Tibial artery (tissue), 4 donors: ENCODE measurements around the gene OR2F1.

Experiments used
- DNase-seq, 2 donors: peaks; one replicate each; pipeline ENCODE4 v3.0.0-alpha.2; 2019
- H3K27ac ChIP-seq, 2 donors: fragments of 200-600 bp; sonication (generic) in 1 of 2; 1 replicate in 1 of 2; 2 replicates in 1 of 2; pipeline ENCODE4 v1.5.1; 2018 to 2019; ENCODE audit warnings: mild to moderate bottlenecking in 1 of 2
- H3K27me3 ChIP-seq, 2 donors: fragments of 200-600 bp; sonication (generic) in 1 of 2; one replicate each; pipeline versions ENCODE4 v1.5.1 to v1.6.0; 2016 to 2019
- H3K36me3 ChIP-seq, 3 donors: fragments of 200-600 bp; sonication (generic) in 2 of 3; one replicate each; pipeline ENCODE4 v1.5.1; 2016 to 2019; ENCODE audit warnings: mild to moderate bottlenecking in 2 of 3
- H3K4me1 ChIP-seq, 4 donors: fragments of 200-600 bp; sonication (generic) in 2 of 4; 1 replicate in 3 of 4; 2 replicates in 1 of 4; pipeline ENCODE4 v1.5.1; 2016 to 2019
- H3K4me3 ChIP-seq, 2 donors: fragments of 200-600 bp; sonication (generic) in 1 of 2; 1 replicate in 1 of 2; 2 replicates in 1 of 2; pipeline ENCODE4 v1.5.1; 2018 to 2019; ENCODE audit warnings: mild to moderate bottlenecking in 2 of 2
- H3K9me3 ChIP-seq, 3 donors: fragments of 200-600 bp; sonication (generic) in 1 of 3; one replicate each; pipeline ENCODE4 v1.5.1; 2016 to 2019
- CTCF ChIP-seq, 2 experiments: fragments of 200-600 bp in 1 of 2; fragments of 450-650 bp in 1 of 2; IDR thresholded peaks; one replicate each; pipeline ENCODE4 v1.5.1; 2017 to 2019; ENCODE audit warnings: antibody characterized with exemption in 2 of 2, mild to moderate bottlenecking in 1 of 2, moderate library complexity in 1 of 2
- intact Hi-C: fragments of 100-400 bp; cut with DNase I; formaldehyde crosslinking; loops from one replicate; pipeline ENCODE4 v1.15.0; 2023; ENCODE audit warnings: low total_unique reads

Gene OR2F1

GRCh38 chr7:143975617-143976016 lies 21.0 kb downstream of the OR2F1 start:
- intact Hi-C loops, result no loop called here
- no peak for TF ChIP-seq CTCF (IDR thresholded peaks at IDR 0.05)
- H3K4me3 ChIP-seq, result no peak overlapping the region
- no peaks in the 10 kb centered on the region for H3K36me3 ChIP-seq
- H3K4me1 ChIP-seq, result peaks cover 0 to 7% (median 0%) of the 10 kb centered on the region in 4 donors
- no peak for DNase-seq
- no peaks in the 10 kb centered on the region for H3K27me3 ChIP-seq
- H3K27ac ChIP-seq, result no peak overlapping the region
- peaks cover 0 to 6% (median 0%) of the 10 kb centered on the region in 3 donors for H3K9me3 ChIP-seq

DNA sequence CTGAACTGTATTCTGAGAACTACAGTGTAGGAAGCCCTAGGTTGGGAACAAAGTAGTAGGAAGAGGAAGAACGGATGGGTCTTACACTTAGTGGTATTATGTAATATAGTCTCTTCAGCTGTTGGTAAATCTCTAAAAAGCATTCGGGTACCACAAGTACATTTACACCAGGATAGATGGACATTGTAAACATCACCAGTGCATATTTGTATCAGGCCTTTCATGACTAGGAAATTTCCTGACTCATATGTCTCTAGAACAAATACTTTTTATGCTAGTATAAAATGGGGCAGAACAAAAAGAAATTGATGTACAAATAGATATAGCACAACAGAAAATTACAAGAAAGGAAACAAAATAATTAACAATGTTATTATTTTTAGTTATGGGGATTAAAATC lies 23.9 kb downstream of the OR2F1 start:
- intact Hi-C loops, result no loop called here

DNA sequence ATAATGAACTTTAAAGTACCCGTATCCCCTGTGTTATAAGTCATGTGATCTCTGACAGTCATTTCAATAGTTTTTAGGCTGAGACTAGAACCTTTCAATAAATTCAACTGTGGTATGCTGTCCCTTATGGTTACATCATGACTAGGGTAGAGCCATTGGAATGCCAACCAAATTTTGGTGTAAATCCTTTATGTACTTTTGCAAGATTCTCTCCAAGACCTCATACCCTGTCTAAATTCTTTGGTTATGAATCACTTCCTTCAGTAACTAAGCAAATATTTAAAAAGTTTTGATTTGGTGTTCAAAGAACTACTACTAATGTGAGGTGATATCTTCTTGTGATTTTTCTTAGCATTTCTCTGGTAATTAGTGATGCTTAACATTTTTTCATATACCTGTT lies 24.7 kb downstream of the OR2F1 start:
- no peak for TF ChIP-seq CTCF (IDR thresholded peaks at IDR 0.05)
- no peaks in the 10 kb centered on the region for H3K36me3 ChIP-seq
- no peak for DNase-seq
- no peaks in the 10 kb centered on the region for H3K27me3 ChIP-seq
- no peak overlapping the region for H3K4me3 ChIP-seq
- H3K4me1 ChIP-seq, result peaks cover 0 to 7% (median 0%) of the 10 kb centered on the region in 4 donors
- no peak overlapping the region for H3K27ac ChIP-seq
- intact Hi-C loops, result no loop called here
- no peaks in the 10 kb centered on the region for H3K9me3 ChIP-seq

More for the DNA sequence above, 23.9 kb downstream of the OR2F1 start:
- no peak overlapping the region for H3K4me3 ChIP-seq
- no peaks in the 10 kb centered on the region for H3K36me3 ChIP-seq
- no peaks in the 10 kb centered on the region for H3K27me3 ChIP-seq
- no peaks in the 10 kb centered on the region for H3K9me3 ChIP-seq
- H3K27ac ChIP-seq, result no peak overlapping the region
- DNase-seq, result no peak
- TF ChIP-seq CTCF (IDR thresholded peaks at IDR 0.05), result no peak
- peaks cover 0 to 7% (median 0%) of the 10 kb centered on the region in 4 donors for H3K4me1 ChIP-seq

DNA sequence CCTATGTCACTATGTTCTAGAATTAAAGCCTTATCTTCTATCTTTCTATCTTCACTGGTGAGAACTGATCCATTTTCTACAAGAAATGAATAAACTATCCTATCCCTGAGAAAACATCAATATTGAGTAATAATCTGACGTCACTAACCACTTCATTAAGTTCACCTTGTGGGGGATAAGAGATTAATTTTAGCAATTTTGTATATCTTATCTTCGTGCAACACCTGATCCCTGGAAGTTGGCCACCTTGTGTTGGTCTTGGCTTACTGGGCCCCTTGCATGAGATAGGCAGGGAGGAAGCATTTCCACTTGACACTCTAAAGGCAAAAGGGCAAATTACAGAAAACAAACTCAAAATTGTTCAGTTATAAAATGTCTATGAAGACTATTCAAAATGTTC lies 25.4 kb downstream of the OR2F1 start:
- Histone ChIP-seq H3K27me3 (no peaks in the 10 kb centered on the region), H3K4me1 (peaks cover 0 to 7% (median 0%) of the 10 kb centered on the region in 4 donors), H3K9me3 (no peaks in the 10 kb centered on the region), H3K36me3 (no peaks in the 10 kb centered on the region), H3K27ac (no peak overlapping the region), H3K4me3 (no peak overlapping the region)
- intact Hi-C loops, result no loop called here
- TF ChIP-seq CTCF (IDR thresholded peaks at IDR 0.05), result no peak
- no peak for DNase-seq

GRCh38 chr7:143980746-143981510 lies 26.3 kb downstream of the OR2F1 start:
- no peaks in the 10 kb centered on the region for H3K9me3 ChIP-seq
- H3K36me3 ChIP-seq, result no peaks in the 10 kb centered on the region
- DNase-seq, result no peak
- intact Hi-C loops, result no loop called here
- H3K4me1 ChIP-seq, result peaks cover 0 to 7% (median 0%) of the 10 kb centered on the region in 4 donors
- H3K27me3 ChIP-seq, result no peaks in the 10 kb centered on the region
- H3K4me3 ChIP-seq, result no peak overlapping the region
- no peak for TF ChIP-seq CTCF (IDR thresholded peaks at IDR 0.05)
- H3K27ac ChIP-seq, result no peak overlapping the region
